Measurements from ENCODE around the gene SLC18B1. TPM values are rescaled to one million over a fixed set of nuclear protein-coding genes. Genes with fewer than 3 reads are reported as not detected.
A peak's percentile ranks its signal among the peaks of the same experiment; 100 is the strongest.

The SLC18B1 gene
- total and polyA plus RNA-seq, 2 of the 13 experiments (the other 11 are each of a cell fraction or from before 2014, with no cell fraction given): 11.4 to 13.8 TPM

GRCh38 chr6:132813173-132813856 lies 14.9 kb upstream of the SLC18B1 start (continued):
- TF ChIP-seq ARID5B (CRISPR knock-in tag; IDR thresholded peaks at IDR 0.05) (peak; percentile 28), NFKBIZ (CRISPR knock-in tag; IDR thresholded peaks at IDR 0.05) (no peak; the same call in 1 of the 2 replicates), ZNF350 (CRISPR knock-in tag; IDR thresholded peaks at IDR 0.05; ENCODE audit: borderline replicate concordance, low read depth) (no peak), MXI1 (IDR thresholded peaks at IDR 0.05; ENCODE audit: borderline replicate concordance, low read depth, low read length) (no peak), ATAD3A (CRISPR knock-in tag; IDR thresholded peaks at IDR 0.05) (no peak), ZNF383 (CRISPR knock-in tag; IDR thresholded peaks at IDR 0.05; ENCODE audit: borderline replicate concordance) (no peak), TAF1 (CRISPR knock-in tag; IDR thresholded peaks at IDR 0.05) (no peak; the same call in 1 of the 2 replicates), ZNF550 (CRISPR knock-in tag; IDR thresholded peaks at IDR 0.05; ENCODE audit: borderline replicate concordance) (no peak), ZNF775 (CRISPR knock-in tag; IDR thresholded peaks at IDR 0.05; ENCODE audit: borderline replicate concordance) (no peak; the same call in 1 of the 2 replicates), ZBTB38 (CRISPR knock-in tag; IDR thresholded peaks at IDR 0.05) (no peak; the same call in 1 of the 2 replicates), ZNF33A (CRISPR knock-in tag; IDR thresholded peaks at IDR 0.05; ENCODE audit: borderline replicate concordance) (no peak), PHF21A (CRISPR knock-in tag; IDR thresholded peaks at IDR 0.05) (0 out of 2 replicates have a peak, but pooled peaks have one; percentile 51), KLF6 (CRISPR knock-in tag; IDR thresholded peaks at IDR 0.05) (0 out of 2 replicates have a peak, but pooled peaks have one; percentile 52), RERE (CRISPR knock-in tag; IDR thresholded peaks at IDR 0.05; ENCODE audit: low read depth) (no peak), ZNF841 (CRISPR knock-in tag; IDR thresholded peaks at IDR 0.05; ENCODE audit: borderline replicate concordance) (no peak), ZNF510 (CRISPR knock-in tag; IDR thresholded peaks at IDR 0.05; ENCODE audit: low read depth) (no peak), ZNF431 (CRISPR knock-in tag; IDR thresholded peaks at IDR 0.05; ENCODE audit: borderline replicate concordance, low read depth) (0 out of 2 replicates have a peak, but pooled peaks have one; percentile 53), ZNF678 (CRISPR knock-in tag; IDR thresholded peaks at IDR 0.05) (no peak), ZC3H4 (CRISPR knock-in tag; IDR thresholded peaks at IDR 0.05; ENCODE audit: borderline replicate concordance) (peak; percentile 83), RNF2 (conservative IDR thresholded peaks at IDR 0.05; ENCODE audit: low read depth) (peak; percentile 67; the same call in 1 of the 2 replicates), ONECUT2 (CRISPR knock-in tag; IDR thresholded peaks at IDR 0.05) (peak; percentile 44; the same call in 1 of the 2 replicates), ZNF430 (CRISPR knock-in tag; IDR thresholded peaks at IDR 0.05) (0 out of 2 replicates have a peak, but pooled peaks have one; percentile 11)

Measured in HepG2 (cell line).